WTC11 (cell line): ENCODE results near the gene MAP7D2. TPM values are rescaled to one million over a fixed set of nuclear protein-coding genes. Genes with fewer than 3 reads are reported as not detected.
A peak's percentile ranks its signal among the peaks of the same experiment; 100 is the strongest.

Experiments
- ATAC-seq: fragments of 200-7000 bp; cut with Tn5 transposase; 2 replicates; pipeline ENCODE4 v1.10.0; 2021; ENCODE audit warnings: mild to moderate bottlenecking, moderate library complexity
- CTCF ChIA-PET: fragments of 300-600 bp; sonication (Branson Sonifier 250); formaldehyde crosslinking; loops from one replicate; lab custom pipeline; 2021; ENCODE audit warnings: antibody characterized with exemption; lab: Charles Lee
- POLR2A ChIA-PET: fragments of 350-600 bp; sonication (Branson Sonifier 250); formaldehyde crosslinking; loops from one replicate; lab custom pipeline; 2021; ENCODE audit warnings: antibody characterized with exemption; lab: Charles Lee
- DNase-seq: peaks from one replicate; pipeline ENCODE4 v3.0.0; 2021; ENCODE audit warnings: low spot score
- H3K27ac Mint-ChIP-seq: 2 replicates; pipeline ENCODE4 v1.8.0; 2021; ENCODE audit warnings: mixed read lengths
- H3K27me3 Mint-ChIP-seq: 2 replicates; pipeline ENCODE4 v1.8.0; 2021; ENCODE audit warnings: low read depth, mild to moderate bottlenecking, moderate library complexity, mixed read lengths
- H3K36me3 Mint-ChIP-seq: 2 replicates; pipeline ENCODE4 v1.8.0; 2021; ENCODE audit warnings: mixed read lengths
- H3K4me1 Mint-ChIP-seq: 2 replicates; pipeline ENCODE4 v1.8.0; 2022; ENCODE audit warnings: mixed read lengths
- H3K4me3 Mint-ChIP-seq: 2 replicates; pipeline ENCODE4 v1.8.0; 2021; ENCODE audit warnings: mild to moderate bottlenecking, moderate library complexity, mixed read lengths
- H3K9me3 Mint-ChIP-seq: 2 replicates; pipeline ENCODE4 v1.8.0; 2021; ENCODE audit warnings: mixed read lengths
- ATF1 ChIP-seq: sonication (generic); formaldehyde crosslinking; IDR thresholded peaks from 2 replicates; pipeline ENCODE4 v1.8.1; 2023; ENCODE audit warnings: mild to moderate bottlenecking, moderate library complexity, missing genetic modification reagents
- ATF3 ChIP-seq: sonication (generic); formaldehyde crosslinking; conservative IDR thresholded peaks from 2 replicates; pipeline ENCODE4 v1.8.1; 2022; ENCODE audit warnings: mild to moderate bottlenecking, missing genetic modification reagents
- CREM ChIP-seq: sonication (generic); formaldehyde crosslinking; IDR thresholded peaks from 2 replicates; pipeline ENCODE4 v1.8.1; 2022; ENCODE audit warnings: mild to moderate bottlenecking, missing genetic modification reagents, moderate library complexity
- E2F5 ChIP-seq: sonication (generic); formaldehyde crosslinking; IDR thresholded peaks from 2 replicates; pipeline ENCODE4 v1.8.1; 2022; ENCODE audit warnings: mild to moderate bottlenecking, moderate library complexity, missing genetic modification reagents
- ELF4 ChIP-seq: sonication (generic); formaldehyde crosslinking; IDR thresholded peaks from 2 replicates; pipeline ENCODE4 v1.8.1; 2022; ENCODE audit warnings: low read depth, mild to moderate bottlenecking, moderate library complexity, missing genetic modification reagents
- ERG ChIP-seq: fragments of 250-450 bp; sonication (Bioruptor Pico); IDR thresholded peaks from 2 replicates; pipeline ENCODE4 v1.8.0; 2021; ENCODE audit warnings: mild to moderate bottlenecking
- FOXP4 ChIP-seq: sonication (generic); formaldehyde crosslinking; IDR thresholded peaks from 2 replicates; pipeline ENCODE4 v1.8.0; 2022; ENCODE audit warnings: mild to moderate bottlenecking, missing genetic modification reagents
- HMGA2 ChIP-seq: fragments of 250-450 bp; sonication (Bioruptor Pico); IDR thresholded peaks from 2 replicates; pipeline ENCODE4 v1.4.0; 2021; ENCODE audit warnings: mild to moderate bottlenecking, moderate library complexity
- KAT7 ChIP-seq: sonication (generic); formaldehyde crosslinking; IDR thresholded peaks from 2 replicates; pipeline ENCODE4 v1.8.1; 2023; ENCODE audit warnings: missing genetic modification reagents, mild to moderate bottlenecking, borderline replicate concordance
- MYBL2 ChIP-seq: sonication (generic); formaldehyde crosslinking; IDR thresholded peaks from 2 replicates; pipeline ENCODE4 v1.8.1; 2023; ENCODE audit warnings: mild to moderate bottlenecking, moderate library complexity, missing genetic modification reagents
- NFE2L1 ChIP-seq: sonication (generic); formaldehyde crosslinking; IDR thresholded peaks from 2 replicates; pipeline ENCODE4 v1.8.1; 2023; ENCODE audit warnings: missing genetic modification reagents
- PRDM15 ChIP-seq: sonication (generic); formaldehyde crosslinking; IDR thresholded peaks from 2 replicates; pipeline ENCODE4 v1.8.0; 2022; ENCODE audit warnings: missing genetic modification reagents
- PREB ChIP-seq: sonication (generic); formaldehyde crosslinking; IDR thresholded peaks from 2 replicates; pipeline ENCODE4 v1.8.1; 2022; ENCODE audit warnings: mild to moderate bottlenecking, missing genetic modification reagents, moderate library complexity, borderline replicate concordance
- ZNF121 ChIP-seq: sonication (generic); formaldehyde crosslinking; IDR thresholded peaks from 2 replicates; pipeline ENCODE4 v1.8.0; 2023; ENCODE audit warnings: missing genetic modification reagents
- ZNF281 ChIP-seq: sonication (generic); formaldehyde crosslinking; IDR thresholded peaks from 2 replicates; pipeline ENCODE4 v1.8.0; 2023; ENCODE audit warnings: mild to moderate bottlenecking, missing genetic modification reagents
- ZNF317 ChIP-seq: sonication (generic); formaldehyde crosslinking; IDR thresholded peaks from 2 replicates; pipeline ENCODE4 v1.8.1; 2023; ENCODE audit warnings: low read depth, mild to moderate bottlenecking, moderate library complexity, missing genetic modification reagents, borderline replicate concordance
- ZNF532 ChIP-seq: fragments of 250-450 bp; sonication (Bioruptor Pico); IDR thresholded peaks from 2 replicates; pipeline ENCODE4 v1.9.0; 2021; ENCODE audit warnings: mild to moderate bottlenecking, borderline replicate concordance
- total RNA-seq: library from RNA; stranded (reverse); gene quantifications from 3 replicates; pipeline ENCODE4 v1.2.3, GENCODE V29; 2021

The MAP7D2 gene
- total RNA-seq, 1 experiment from 2014 or later, result 0.57 TPM

GRCh38 chrX:19981947-19982346 is 134.8 kb downstream of the MAP7D2 start:
- TF ChIP-seq ZNF121 (CRISPR knock-in tag) (no peak), PRDM15 (CRISPR knock-in tag) (no peak), ZNF317 (CRISPR knock-in tag) (no peak)
- Mint-ChIP-seq H3K36me3 (peaks cover 14% of the 10 kb centered on the region), H3K27ac (0 out of 2 replicates have a peak overlapping the region, but pooled peaks have one; percentile 10), H3K27me3 (no peaks in the 10 kb centered on the region), H3K4me1 (peaks cover 4% of the 10 kb centered on the region), H3K9me3 (peaks cover 13% of the 10 kb centered on the region), H3K4me3 (no peak overlapping the region)
- ChIA-PET CTCF (no interaction called here), POLR2A (no interaction called here)
- ATAC-seq (no peak), DNase-seq (no peak)

- ChIA-PET POLR2A (no interaction called here), CTCF (no interaction called here)
- no peak overlapping the region for H3K4me3 Mint-ChIP-seq
- peaks cover 19% of the 10 kb centered on the region for H3K9me3 Mint-ChIP-seq
- H3K4me1 Mint-ChIP-seq, result peaks cover 9% of the 10 kb centered on the region
- 0 out of 2 replicates have a peak overlapping the region, but pooled peaks have one; percentile 14 for H3K27ac Mint-ChIP-seq
- ATAC-seq, result no peak
- no peak for DNase-seq
- H3K36me3 Mint-ChIP-seq, result peaks cover 20% of the 10 kb centered on the region
- H3K27me3 Mint-ChIP-seq, result no peaks in the 10 kb centered on the region
- no peak for TF ChIP-seq CREM
- TF ChIP-seq E2F5 (CRISPR knock-in tag), result no peak
- no peak for TF ChIP-seq ZNF281
- TF ChIP-seq ATF3 (CRISPR knock-in tag), result no peak
- no peak for TF ChIP-seq MYBL2 (CRISPR knock-in tag)
- no peak for TF ChIP-seq FOXP4 (CRISPR knock-in tag)
- no peak for TF ChIP-seq KAT7 (CRISPR knock-in tag)
- TF ChIP-seq ATF1, result no peak
- TF ChIP-seq ERG (CRISPR knock-in tag), result no peak
- TF ChIP-seq HMGA2 (CRISPR knock-in tag), result no peak
- no peak for TF ChIP-seq NFE2L1 (CRISPR knock-in tag)
- TF ChIP-seq PREB (CRISPR knock-in tag), result no peak
- TF ChIP-seq ELF4 (CRISPR knock-in tag), result no peak
- TF ChIP-seq ZNF532 (CRISPR knock-in tag), result no peak
These were observed 140.9 kb downstream of the MAP7D2 start for GRCh38 chrX:19975845-19976244.
